NB4 (cell line): ENCODE results near the gene DGKB.

Source experiments
- MYC ChIP-seq: IDR thresholded peaks from 2 replicates; pipeline ENCODE4 v1.6.1; 2011; ENCODE audit warnings: low read depth, low read length
- POLR2A ChIP-seq: IDR thresholded peaks from 2 replicates; pipeline ENCODE4 v1.6.1; 2011; ENCODE audit warnings: mild to moderate bottlenecking; ENCODE audit not compliant: insufficient read length; ENCODE audit errors: extremely low read depth
- TF ChIP-seq, protein P1 (sequence below): IDR thresholded peaks from one replicate; pipeline ENCODE4 v1.5.1; 2012; ENCODE audit warnings: low read depth, low read length
- TF ChIP-seq, protein P2 (sequence below): IDR thresholded peaks from 2 replicates; pipeline ENCODE4 v1.6.1; 2011; ENCODE audit warnings: low read depth, low read length

DNA sequence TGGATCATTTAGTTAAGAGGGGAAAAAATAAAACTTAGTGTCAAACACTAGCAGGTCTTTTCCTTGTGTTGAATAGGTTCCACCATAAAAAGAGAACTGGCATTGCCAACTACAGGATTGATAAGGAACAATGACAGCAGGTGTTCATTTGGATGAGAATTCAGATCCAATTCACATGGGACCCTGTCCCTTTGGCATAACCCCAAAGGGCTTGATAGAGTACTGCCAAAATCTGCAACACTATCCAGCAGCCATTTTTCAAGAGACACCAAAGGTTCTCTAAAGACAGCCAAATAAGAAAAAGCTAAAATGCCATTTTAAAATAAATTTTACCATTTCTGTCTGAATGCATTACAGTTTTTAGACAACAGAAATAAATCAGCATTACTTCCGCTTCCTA lies 422.3 kb downstream of the DGKB start:
- TF ChIP-seq, protein P1, sequence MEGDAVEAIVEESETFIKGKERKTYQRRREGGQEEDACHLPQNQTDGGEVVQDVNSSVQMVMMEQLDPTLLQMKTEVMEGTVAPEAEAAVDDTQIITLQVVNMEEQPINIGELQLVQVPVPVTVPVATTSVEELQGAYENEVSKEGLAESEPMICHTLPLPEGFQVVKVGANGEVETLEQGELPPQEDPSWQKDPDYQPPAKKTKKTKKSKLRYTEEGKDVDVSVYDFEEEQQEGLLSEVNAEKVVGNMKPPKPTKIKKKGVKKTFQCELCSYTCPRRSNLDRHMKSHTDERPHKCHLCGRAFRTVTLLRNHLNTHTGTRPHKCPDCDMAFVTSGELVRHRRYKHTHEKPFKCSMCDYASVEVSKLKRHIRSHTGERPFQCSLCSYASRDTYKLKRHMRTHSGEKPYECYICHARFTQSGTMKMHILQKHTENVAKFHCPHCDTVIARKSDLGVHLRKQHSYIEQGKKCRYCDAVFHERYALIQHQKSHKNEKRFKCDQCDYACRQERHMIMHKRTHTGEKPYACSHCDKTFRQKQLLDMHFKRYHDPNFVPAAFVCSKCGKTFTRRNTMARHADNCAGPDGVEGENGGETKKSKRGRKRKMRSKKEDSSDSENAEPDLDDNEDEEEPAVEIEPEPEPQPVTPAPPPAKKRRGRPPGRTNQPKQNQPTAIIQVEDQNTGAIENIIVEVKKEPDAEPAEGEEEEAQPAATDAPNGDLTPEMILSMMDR = no peak
- TF ChIP-seq POLR2A = no peak
- TF ChIP-seq MYC = no peak
- TF ChIP-seq, protein P2, sequence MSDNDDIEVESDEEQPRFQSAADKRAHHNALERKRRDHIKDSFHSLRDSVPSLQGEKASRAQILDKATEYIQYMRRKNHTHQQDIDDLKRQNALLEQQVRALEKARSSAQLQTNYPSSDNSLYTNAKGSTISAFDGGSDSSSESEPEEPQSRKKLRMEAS = no peak
